H54 (cell line): ENCODE data around the gene CTXN1.

ENCODE experiments used
- DNase-seq: peaks from one replicate; pipeline ENCODE4 v3.0.0; 2011; ENCODE audit warnings: low spot score, mixed read lengths; ENCODE audit not compliant: insufficient read length
- FAIRE-seq: peaks from 3 replicates; lab custom pipeline; 2011; peaks lifted over from hg19 to GRCh38; lab: Jason Lieb, UNC
- POLR2A ChIP-seq: IDR thresholded peaks from 2 replicates; pipeline ENCODE4 v1.6.1; 2011; ENCODE audit warnings: low read depth, mild to moderate bottlenecking, low read length

The CTXN1 gene

GRCh38 chr19:7911508-7912143, 14.3 kb downstream of the CTXN1 start:
- FAIRE-seq (no peak), DNase-seq (no peak)
- no peak for TF ChIP-seq POLR2A

DNA sequence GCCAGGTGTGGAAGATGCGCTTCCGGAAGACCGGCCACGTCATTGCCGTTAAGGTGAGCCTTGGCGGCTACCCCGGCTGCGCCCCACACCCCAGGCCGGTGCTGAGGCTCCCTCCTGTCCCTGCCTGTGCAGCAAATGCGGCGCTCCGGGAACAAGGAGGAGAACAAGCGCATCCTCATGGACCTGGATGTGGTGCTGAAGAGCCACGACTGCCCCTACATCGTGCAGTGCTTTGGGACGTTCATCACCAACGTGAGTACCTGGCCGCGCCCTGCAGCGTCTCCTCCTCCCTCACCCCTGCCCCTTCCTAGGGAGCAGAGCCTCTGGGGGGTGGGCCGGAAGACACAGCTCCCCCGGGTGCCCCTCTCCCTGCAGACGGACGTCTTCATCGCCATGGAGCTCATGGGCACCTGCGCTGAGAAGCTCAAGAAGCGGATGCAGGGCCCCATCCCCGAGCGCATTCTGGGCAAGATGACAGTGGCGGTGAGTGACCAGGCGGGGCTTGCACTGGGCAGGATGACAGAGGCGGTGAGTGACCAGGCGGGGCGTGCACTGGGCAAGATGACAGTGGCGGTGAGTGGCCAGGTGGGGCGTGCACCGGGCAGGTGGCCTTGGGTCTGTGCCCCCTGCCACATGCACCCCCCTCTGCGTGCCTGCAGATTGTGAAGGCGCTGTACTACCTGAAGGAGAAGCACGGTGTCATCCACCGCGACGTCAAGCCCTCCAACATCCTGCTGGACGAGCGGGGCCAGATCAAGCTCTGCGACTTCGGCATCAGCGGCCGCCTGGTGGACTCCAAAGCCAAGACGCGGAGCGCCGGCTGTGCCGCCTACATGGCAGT, 15.4 kb downstream of the CTXN1 start:
- FAIRE-seq (no peak), DNase-seq (no peak)
- no peak for TF ChIP-seq POLR2A

- FAIRE-seq (no peak), DNase-seq (no peak)
- TF ChIP-seq POLR2A: no peak
Observed at GRCh38 chr19:7909471-7910067, 16.4 kb downstream of the CTXN1 start.

- DNase-seq (no peak), FAIRE-seq (no peak)
- no peak for TF ChIP-seq POLR2A
Observed at GRCh38 chr19:7908742-7909461, 17.0 kb downstream of the CTXN1 start.

- no peak for FAIRE-seq
- no peak for TF ChIP-seq POLR2A
- no peak for DNase-seq
Observed at GRCh38 chr19:7908078-7908699, 17.7 kb downstream of the CTXN1 start.

- FAIRE-seq (no peak), DNase-seq (no peak)
- TF ChIP-seq POLR2A: no peak
Observed at GRCh38 chr19:7907544-7907943, 18.4 kb downstream of the CTXN1 start.

GRCh38 chr19:7907122-7907521, 18.8 kb downstream of the CTXN1 start:
- TF ChIP-seq POLR2A: no peak
- DNase-seq: no peak
- FAIRE-seq: no peak

DNA sequence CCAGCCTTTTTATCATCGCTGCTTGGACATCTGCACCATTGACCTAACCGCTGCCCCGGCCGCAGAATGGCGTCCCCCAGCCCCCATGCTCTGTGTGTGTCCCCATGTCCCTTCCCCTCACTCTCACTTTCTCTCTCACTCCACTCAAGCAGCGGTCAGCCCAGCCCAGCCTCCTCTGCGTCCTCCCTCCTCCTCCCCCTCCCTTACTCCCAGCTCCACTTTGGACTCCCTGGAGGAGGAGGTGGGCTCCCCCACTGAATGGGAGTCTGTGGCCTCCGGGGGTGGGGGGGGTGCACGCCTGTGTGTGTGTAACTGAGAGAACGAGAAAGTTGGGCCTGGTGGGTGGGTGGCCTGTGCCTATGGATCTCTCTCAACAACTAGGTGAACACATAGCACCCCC, 20.1 kb downstream of the CTXN1 start:
- no peak for TF ChIP-seq POLR2A
- FAIRE-seq (no peak), DNase-seq (no peak)

DNA sequence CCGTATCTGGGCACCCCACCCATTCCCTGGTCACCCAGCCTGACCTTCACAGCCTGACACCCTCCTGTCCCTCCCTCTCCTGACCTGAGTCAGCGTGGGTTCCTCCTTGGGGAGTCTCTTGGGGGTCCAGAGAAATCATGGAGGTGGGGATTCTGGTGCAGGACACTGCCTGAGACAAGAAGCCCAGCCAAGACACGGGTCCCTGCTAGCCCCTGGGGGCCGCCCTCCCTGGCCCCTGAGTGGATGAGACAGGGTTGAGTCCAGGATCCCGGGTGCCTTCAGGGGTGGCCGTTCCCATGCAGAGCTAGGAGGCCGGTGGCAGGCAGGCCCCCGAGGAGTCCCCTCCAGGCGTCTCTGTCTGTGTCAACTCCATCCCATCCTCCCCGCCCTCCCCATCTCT, 20.7 kb downstream of the CTXN1 start:
- FAIRE-seq: no peak
- no peak for TF ChIP-seq POLR2A
- no peak for DNase-seq

DNA sequence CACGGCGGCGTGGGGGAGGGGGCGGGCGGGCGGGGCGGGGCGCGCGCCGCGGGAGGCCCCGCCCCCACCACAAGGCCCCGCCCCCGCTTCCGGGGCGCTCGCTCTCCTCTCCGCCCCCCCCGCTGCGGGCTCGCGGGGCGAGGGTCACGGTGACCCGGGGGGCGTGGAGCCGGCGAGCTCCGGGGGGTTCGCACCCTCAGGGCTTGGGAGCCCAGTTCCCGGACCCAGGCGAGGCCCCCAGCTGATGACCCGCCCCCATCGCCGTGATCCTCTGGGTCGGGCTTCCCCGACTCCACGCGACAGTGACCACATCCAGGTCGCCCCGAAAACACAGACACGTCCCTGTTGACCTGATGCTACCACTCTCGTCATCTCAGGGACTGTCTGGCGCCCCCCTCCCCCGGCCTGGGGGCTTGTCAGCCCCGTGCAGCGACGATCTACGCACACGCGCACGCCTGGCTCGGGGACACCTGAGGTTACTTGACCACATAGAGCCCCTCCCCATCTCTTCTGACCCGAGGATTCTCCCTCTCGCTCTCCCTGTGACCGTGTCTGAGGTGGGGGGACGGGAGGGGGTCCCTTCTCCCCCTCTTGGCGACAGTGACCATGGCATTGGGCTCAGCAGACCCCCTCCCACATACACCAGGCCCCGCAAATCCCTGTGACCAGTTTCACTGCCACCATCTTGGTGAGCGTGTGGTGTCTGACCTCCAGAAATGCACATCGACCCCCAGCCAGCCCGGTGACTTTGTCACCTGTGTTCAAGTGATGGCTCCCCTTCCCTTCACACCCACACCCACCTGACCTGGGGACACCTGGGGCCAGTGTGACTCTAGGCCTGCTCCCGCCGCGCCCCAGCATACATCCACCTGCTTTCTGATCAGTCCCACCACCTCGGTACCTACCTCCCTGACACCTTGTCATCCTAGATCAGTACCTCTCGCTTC, 21.6 kb downstream of the CTXN1 start:
- no peak for DNase-seq
- FAIRE-seq: no peak
- TF ChIP-seq POLR2A: no peak

GRCh38 chr19:7903244-7904073, 22.5 kb downstream of the CTXN1 start, which contains the start of gene MAP2K7:
TSS of gene MAP2K7 (plus strand) at chr19:7903877. CDS start at chr19:7903945, 68 bp downstream.
- DNase-seq: peak; percentile 96
- FAIRE-seq: peak; percentile 92
- TF ChIP-seq POLR2A: peak; percentile 97
